Measurements from ENCODE around the gene PAX5. TPM values are rescaled to one million over a fixed set of nuclear protein-coding genes. Genes with fewer than 3 reads are reported as not detected.

The PAX5 gene
- total and polyA plus RNA-seq, 9 donors, result under 0.01 to 0.34 (median 0.19) TPM

Other genes with a start within 250 kb of the PAX5 start
- gene ZCCHC7, start 86.3 kb upstream of the PAX5 start, total RNA-seq, result 20.3 TPM
- gene ZCCHC7, start 86.3 kb upstream of the PAX5 start, polyA plus RNA-seq (ENCODE audit: insufficient read depth in 1 of 8, insufficient read length in 8 of 8, low replicate concordance in 1 of 8), result 10 to 100 TPM; 11.1 to 15.3 (median 12.5) TPM